Mesenteric fat pad (tissue), 1 donor: Measurements from ENCODE around the gene SBF2. TPM values are rescaled to one million over a fixed set of nuclear protein-coding genes. Genes with fewer than 3 reads are reported as not detected.

ENCODE experiments used
- DNase-seq: peaks from one replicate; pipeline ENCODE4 v3.0.0-alpha.2; 2020; ENCODE audit warnings: low spot score
- total RNA-seq: library from RNA; stranded (reverse); fragmentation: NEBNext Ultra II Directional; extraction: Animal tissue kit (Norgen Biotek cat#: 25700); gene quantifications from one replicate; pipeline ENCODE4 v1.2.1, GENCODE V29; 2021
- donor health status: DM: yes; HTN: yes; CAD: no.

SBF2 gene
- total RNA-seq, 1 donor from 2014 or later: 99.7 TPM

GRCh38 chr11:9859554-9860305 lies 434.3 kb downstream of the SBF2 start:
- DNase-seq: no peak

- DNase-seq: no peak
Observed at GRCh38 chr11:9858822-9859221, 435.2 kb downstream of the SBF2 start.

- DNase-seq: no peak
Observed at GRCh38 chr11:9858218-9858617, 435.8 kb downstream of the SBF2 start.

- DNase-seq: no peak
Observed at GRCh38 chr11:9855579-9856287, 438.3 kb downstream of the SBF2 start.

- no peak for DNase-seq
Observed at GRCh38 chr11:9853929-9854552, 440.0 kb downstream of the SBF2 start.

GRCh38 chr11:9852465-9852864 lies 441.6 kb downstream of the SBF2 start:
- no peak for DNase-seq

GRCh38 chr11:9851366-9851765 lies 442.7 kb downstream of the SBF2 start:
- no peak for DNase-seq

GRCh38 chr11:9850224-9850895 lies 443.7 kb downstream of the SBF2 start:
- DNase-seq: no peak

GRCh38 chr11:9849389-9849788 lies 444.6 kb downstream of the SBF2 start:
- DNase-seq: no peak

- DNase-seq: no peak
Observed at GRCh38 chr11:9847636-9848035, 446.4 kb downstream of the SBF2 start.

GRCh38 chr11:9842923-9843322 lies 451.1 kb downstream of the SBF2 start:
- no peak for DNase-seq

- no peak for DNase-seq
Observed at GRCh38 chr11:9840460-9841004, 453.5 kb downstream of the SBF2 start.

GRCh38 chr11:9839550-9839949 lies 454.5 kb downstream of the SBF2 start:
- DNase-seq: no peak

- DNase-seq: no peak
Observed at GRCh38 chr11:9838961-9839360, 455.1 kb downstream of the SBF2 start.

GRCh38 chr11:9838229-9838628 lies 455.8 kb downstream of the SBF2 start:
- no peak for DNase-seq

GRCh38 chr11:9834291-9834690 lies 459.7 kb downstream of the SBF2 start:
- DNase-seq: no peak

GRCh38 chr11:9831122-9831521 lies 462.9 kb downstream of the SBF2 start:
- DNase-seq: no peak

GRCh38 chr11:9827708-9828107 lies 466.3 kb downstream of the SBF2 start:
- no peak for DNase-seq

- DNase-seq: no peak
Observed at GRCh38 chr11:9826390-9826789, 467.6 kb downstream of the SBF2 start.

GRCh38 chr11:9825895-9826294 lies 468.1 kb downstream of the SBF2 start:
- DNase-seq: no peak

GRCh38 chr11:9825315-9825714 lies 468.7 kb downstream of the SBF2 start:
- DNase-seq: no peak
